Measurements from ENCODE around the gene NFAM1.
A peak's percentile ranks its signal among the peaks of the same experiment; 100 is the strongest.

The NFAM1 gene

DNA sequence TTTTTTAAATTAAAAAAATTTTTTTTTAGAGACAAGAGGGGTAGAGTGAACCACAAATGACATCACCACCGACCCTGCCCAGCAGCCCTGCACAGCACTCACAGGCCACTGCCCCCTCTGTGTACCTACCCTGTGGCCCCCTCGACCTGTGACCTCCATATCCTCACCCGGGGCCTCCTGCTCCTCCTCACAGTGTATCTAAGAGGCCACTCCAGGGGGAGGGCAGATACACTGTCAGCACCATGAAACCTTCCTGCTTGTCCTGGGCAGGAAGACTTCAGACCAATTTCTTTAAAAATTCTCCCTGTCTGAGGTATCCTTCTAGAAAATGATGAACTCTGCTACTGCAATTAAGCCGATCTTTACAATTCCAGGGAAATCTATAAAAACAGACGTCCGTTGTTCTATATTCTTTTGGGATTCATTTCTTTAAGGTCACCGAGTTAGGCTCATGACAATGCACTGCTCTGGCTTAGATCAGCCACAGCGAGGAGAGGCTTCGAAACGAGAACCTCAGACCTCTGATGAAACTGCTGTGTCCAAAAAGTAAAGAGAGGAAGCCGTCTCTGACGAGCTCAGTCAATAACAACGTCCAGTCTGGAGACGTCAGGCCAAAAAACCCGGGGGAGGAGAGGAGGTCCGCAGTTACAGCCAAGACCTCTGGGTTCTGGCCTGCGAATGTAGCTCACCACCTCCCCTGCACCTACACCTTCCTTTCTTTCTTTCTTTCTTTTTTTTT is 17.5 kb downstream of the NFAM1 start:
- DNase-seq (ENCODE audit: low spot score): no peak

DNA sequence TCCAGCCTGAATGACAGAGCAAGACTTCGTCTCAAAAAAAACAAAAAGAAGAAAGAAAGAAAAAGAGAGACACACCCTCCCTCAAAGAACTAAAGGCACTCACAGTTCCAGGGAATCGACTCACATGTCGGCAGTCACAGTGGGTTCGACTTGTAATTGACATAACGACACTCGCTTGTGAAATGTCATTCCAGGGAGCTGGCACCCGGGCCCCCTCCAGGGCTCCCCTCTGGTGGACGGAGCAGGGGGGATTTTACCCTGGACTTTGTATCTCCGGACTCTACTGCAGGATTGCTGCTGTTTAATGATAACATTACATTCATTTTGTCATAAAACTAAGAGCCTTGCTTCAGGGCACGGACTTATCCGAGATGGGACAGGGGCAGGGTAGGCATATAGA is 18.2 kb downstream of the NFAM1 start:
- DNase-seq (ENCODE audit: low spot score): no peak

GRCh38 chr22:42412744-42413333 is 19.4 kb downstream of the NFAM1 start:
- no peak for DNase-seq (ENCODE audit: low spot score)

- DNase-seq (ENCODE audit: low spot score): no peak
Observed at GRCh38 chr22:42410708-42411107, 21.5 kb downstream of the NFAM1 start.

- DNase-seq (ENCODE audit: low spot score): no peak
Observed at GRCh38 chr22:42408810-42409529, 23.2 kb downstream of the NFAM1 start.

GRCh38 chr22:42408276-42408675 is 23.9 kb downstream of the NFAM1 start:
- no peak for DNase-seq (ENCODE audit: low spot score)

- DNase-seq (ENCODE audit: low spot score): no peak
Observed at GRCh38 chr22:42404266-42404665, 27.9 kb downstream of the NFAM1 start.

DNA sequence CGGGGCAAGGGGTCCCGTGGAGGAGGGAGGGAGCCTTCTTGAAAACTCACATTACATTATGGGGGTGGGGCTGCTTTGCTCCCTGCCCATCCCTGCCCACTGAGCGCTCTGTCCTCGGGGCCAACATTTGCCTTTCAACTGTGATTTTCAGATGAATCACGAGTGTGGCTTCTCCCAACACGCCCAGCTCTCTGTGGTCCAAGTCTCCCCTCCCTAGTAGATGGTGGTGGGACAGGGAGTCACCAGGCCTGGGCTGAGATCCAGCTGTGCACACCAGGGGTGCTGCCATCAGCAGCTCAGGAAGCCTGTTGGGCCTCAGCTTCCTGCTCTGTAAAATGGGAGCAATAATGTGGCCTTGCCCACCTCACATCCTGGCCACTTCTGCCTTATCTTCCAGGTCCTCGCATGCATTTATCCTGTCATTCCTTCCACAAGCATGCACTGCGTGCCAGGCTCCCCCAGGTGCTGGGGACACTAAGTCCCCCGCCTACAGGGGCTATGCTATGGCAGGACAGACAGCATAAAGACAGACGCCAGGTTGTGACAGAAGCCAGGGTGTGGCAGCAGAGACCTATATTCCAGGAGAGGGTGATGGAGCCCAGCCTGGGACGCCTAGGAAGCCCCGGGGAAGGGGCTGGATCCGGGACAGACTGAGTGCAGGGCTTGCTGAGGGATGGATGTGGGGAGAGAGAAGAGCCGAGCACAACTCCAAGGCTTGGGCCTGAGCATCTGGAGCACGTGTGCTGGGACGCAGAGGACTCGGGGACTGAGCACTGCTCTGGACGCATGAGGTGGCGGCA is 30.5 kb downstream of the NFAM1 start:
- DNase-seq (ENCODE audit: low spot score): no peak

DNA sequence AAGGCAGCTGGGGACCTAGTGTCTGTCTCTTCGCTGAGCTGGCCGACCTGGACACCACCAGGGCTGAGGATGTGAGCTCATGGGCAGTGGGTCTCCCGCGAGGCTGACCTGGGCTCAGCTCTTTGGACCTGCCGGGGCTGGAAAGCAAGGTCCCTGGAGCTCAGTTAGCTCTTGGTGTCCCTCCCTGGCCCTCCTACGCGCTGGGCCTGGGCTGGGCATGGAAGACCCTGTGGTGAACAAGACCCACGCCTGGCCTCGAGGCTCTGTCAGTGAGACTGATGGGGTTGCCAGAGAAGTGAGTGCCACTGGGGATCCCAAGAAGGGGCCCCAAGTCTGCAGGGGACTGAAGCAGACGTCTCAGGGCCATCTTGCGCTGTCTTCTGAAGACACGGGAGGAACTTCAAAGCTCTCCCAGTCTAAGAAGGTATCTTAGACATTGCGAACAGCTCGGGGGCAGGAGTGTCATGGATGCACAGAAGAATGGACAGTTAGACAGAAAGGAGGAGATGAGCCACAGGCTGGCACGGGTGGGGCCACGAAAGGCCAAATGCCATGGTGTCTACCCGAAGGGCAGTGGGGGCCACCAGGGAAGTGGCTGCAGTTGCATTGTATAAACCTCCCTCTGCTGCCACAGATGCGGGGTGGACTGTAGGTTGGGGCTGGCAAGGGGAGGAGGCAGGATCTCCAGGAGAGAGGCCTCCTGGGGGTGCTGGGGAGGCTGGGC is 31.2 kb downstream of the NFAM1 start:
- no peak for DNase-seq (ENCODE audit: low spot score)

DNA sequence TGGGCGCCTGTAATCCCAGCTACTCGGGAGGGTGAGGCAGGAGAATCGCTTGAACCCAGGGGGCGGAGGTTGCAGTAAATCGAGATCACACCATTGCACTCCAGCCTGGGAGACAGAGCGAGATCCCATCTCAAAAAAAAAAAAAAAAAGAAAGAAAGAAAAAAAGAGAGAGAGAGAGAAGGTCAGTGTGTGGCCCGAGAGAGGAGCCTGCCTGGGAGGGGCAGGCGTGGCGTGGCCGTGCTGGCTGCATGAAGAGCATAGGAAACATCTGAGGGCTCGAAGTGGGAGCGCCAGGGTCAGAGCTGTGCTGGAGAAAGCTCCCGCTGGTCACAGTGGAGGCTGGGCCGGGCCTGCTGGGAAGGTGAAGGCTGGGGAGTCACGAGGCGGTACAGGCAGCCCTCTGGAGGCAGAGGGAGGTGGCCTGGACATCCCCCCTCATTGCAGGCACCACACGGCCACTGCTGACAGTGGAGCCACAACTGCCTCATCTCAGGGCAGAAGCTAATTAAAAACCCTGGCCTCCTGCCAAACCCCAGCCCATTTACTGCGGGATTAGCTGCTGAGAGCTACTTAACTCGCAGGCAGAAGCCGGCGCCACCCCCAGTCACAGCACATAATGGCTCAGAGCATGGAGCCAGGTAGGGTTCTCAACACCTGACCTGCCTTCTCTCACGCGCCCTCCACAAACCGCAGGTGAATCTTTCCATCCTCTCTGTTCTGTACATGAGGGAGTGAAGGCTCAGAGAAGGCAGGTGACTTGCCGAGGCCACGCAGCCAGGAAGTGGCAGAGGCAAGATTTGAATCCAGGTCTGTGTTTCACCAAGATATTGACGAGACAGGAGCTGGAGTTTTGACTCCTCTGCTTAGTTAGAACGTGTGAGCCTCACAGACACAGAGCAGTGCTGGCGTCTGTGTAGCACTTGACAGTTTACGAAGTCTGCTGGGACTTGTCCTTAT is 32.6 kb downstream of the NFAM1 start:
- peak; percentile 73 for DNase-seq (ENCODE audit: low spot score)

DNA sequence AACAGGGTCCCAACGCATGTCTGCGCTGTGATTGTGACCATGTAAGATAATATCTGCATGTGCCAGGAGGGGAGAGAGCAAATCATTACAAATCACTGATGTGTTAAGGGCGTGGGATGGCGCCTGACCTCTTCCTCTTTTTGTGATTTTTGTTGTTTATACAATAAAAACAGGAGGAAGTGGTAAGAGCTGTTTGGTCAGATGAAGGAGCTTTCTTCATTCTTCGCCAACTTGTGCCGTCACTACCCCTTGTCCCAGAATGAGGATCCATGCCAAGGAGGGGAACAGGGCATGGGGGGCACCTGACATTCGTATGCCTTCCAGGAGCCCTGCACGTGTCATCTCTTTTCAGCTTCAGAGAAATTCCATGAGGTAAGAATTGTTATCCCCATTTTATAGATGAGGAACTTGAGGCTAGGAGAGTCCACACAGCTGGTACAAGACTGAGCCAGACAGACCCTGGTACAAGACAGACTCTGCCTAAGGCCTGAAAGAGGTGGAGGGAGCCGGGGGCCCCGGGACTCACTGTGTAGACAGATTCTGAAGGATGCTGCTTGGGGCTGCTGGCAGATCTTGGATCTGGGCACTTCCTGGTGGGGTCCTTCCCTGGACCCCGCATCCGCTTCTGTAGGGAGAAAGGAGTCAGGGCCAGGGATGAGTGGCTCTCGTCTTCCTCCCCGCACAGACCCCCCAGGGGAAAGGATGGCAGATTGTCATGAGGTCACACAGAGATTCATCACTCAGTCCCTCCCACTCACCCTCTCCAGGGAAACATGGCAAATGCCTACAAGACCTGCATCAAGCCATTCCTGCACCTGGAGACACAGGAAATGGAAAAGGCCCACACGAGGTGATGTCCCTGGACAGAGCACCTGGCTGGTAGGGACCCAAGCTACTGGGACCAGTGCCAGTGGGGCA is 34.6 kb downstream of the NFAM1 start:
- DNase-seq (ENCODE audit: low spot score): no peak

DNA sequence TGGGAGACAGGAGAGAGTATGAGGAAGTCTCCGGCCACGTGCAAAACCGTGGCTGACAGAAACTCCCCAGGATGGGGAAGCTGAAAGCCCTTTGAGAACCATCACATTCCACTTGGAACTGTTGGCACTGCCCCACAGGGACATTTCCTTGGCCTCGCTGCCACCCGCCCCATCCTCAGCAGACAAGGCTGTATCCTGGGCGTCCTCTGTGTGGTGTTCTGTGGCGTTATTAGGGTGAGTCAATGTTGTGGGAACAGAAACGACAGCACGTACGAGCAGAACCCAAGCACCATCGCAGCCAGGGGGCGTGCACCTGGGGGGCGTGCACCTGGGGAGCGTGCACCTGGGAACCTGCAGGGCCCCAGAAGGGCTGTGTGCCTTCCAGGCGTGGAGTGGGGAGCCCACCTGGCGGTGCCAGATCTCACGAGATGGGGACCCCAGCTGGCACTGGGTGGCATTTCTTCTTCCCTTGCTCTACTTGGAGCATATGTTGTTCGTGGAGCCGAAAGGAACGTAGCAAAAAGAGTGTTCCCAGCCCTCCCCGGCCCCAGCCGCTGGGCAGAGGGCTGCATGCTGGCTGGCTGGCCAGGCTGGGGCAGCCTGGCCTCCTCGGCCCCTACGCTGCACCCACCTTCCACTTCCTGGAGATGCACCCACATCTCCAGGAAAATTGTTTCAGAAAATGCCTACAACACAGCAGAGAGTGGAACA is 35.4 kb downstream of the NFAM1 start:
- peak; percentile 50 for DNase-seq (ENCODE audit: low spot score)

DNA sequence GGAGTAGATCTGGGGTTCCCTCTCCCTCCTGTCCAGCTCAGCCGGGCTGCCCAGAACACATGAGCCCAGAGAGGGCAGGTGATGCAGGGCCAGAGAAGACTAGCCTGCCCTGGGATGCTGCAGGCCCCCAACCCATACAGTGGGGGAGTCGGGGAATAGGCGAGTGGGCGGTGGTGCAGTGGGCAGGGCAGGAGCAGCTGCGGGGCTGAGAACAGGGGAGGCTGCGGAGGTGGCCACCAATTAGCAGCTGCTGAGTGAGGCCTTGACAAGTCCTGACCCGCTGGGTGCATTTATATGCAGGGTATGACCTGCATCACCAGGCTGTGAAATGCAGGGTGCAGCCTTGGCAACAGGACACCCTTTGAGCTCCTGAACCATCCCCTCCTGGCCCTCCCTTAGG is 43.1 kb downstream of the NFAM1 start:
- no peak for DNase-seq (ENCODE audit: low spot score)

GRCh38 chr22:42388130-42388797 is 43.9 kb downstream of the NFAM1 start:
- no peak for DNase-seq (ENCODE audit: low spot score)

- no peak for DNase-seq (ENCODE audit: low spot score)
Observed at GRCh38 chr22:42387631-42388030, 44.6 kb downstream of the NFAM1 start.

GRCh38 chr22:42385696-42386095 is 46.5 kb downstream of the NFAM1 start:
- no peak for DNase-seq (ENCODE audit: low spot score)

GRCh38 chr22:42384506-42384905 is 47.7 kb downstream of the NFAM1 start:
- DNase-seq (ENCODE audit: low spot score): no peak

DNA sequence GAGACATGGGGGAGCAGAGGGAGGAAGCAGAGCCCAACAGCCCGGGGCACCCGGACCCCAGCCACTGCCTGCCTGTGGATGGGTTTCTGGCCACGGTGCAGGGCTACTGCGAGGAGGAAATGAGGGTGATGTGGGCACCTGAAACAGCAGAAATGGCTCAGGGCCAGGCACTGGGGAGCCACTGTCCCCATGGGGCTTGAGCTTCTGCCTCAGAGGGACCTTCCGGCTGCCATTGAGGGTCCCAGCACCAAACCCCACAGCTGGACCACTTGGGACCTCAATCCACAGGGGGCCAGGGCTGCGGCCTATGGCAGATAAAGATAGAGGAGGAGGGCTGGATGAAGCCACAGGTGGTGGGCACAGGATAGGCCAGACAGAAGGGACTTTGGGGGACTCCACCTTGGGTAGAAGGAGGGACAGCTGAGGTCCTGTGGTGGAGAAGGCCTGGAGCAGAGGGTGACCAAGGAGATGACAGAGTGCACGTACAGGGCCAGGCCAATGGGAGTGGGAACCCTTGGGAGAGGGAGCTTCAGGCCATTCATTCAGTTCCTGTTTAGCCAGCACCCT is 48.3 kb downstream of the NFAM1 start:
- DNase-seq (ENCODE audit: low spot score): no peak

Measured in SW480 (cell line).